Fibroblast of villous mesenchyme (primary cell): ENCODE data around the gene HAP1. TPM values are rescaled to one million over a fixed set of nuclear protein-coding genes. Genes with fewer than 3 reads are reported as not detected.

Experiments
- DNase-seq: peaks from one replicate; pipeline ENCODE4 v3.0.0-alpha.2; 2010; ENCODE audit warnings: low read depth
- H3K4me3 ChIP-seq: 2 replicates; pipeline ENCODE4 v1.5.1; 2011; ENCODE audit warnings: low read depth, mild to moderate bottlenecking, low read length
- total RNA-seq: library from RNA; depleted of rRNA; stranded (reverse); fragments of >200 nt; gene quantifications from 2 replicates; pipeline ENCODE4 v1.2.3, GENCODE V29; 2012
- TF ChIP-seq, protein P1 (sequence below): IDR thresholded peaks from 2 replicates; pipeline ENCODE4 v1.5.1; 2012; ENCODE audit warnings: low read depth, mild to moderate bottlenecking, low read length; ENCODE audit not compliant: insufficient read depth

HAP1 gene
- total RNA-seq, 1 donor = under 0.01 TPM

DNA sequence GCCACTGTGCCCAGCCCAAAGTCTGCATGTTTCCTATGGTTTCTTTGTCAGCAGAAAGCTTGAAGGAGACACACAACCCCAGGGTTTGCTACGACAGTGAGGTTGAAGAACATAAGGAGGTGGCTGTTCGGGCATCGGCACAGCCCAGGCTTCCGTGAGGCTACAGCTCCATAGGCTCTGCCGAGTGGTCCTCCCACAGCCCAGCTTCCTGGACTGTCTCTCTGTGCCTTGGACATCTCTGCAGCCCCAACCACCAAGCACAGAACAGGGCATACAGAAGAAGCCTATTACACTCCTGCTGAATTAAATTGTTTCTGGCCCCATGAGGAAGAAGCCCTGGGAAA, 3.2 kb upstream of the HAP1 start:
- TF ChIP-seq, protein P1, sequence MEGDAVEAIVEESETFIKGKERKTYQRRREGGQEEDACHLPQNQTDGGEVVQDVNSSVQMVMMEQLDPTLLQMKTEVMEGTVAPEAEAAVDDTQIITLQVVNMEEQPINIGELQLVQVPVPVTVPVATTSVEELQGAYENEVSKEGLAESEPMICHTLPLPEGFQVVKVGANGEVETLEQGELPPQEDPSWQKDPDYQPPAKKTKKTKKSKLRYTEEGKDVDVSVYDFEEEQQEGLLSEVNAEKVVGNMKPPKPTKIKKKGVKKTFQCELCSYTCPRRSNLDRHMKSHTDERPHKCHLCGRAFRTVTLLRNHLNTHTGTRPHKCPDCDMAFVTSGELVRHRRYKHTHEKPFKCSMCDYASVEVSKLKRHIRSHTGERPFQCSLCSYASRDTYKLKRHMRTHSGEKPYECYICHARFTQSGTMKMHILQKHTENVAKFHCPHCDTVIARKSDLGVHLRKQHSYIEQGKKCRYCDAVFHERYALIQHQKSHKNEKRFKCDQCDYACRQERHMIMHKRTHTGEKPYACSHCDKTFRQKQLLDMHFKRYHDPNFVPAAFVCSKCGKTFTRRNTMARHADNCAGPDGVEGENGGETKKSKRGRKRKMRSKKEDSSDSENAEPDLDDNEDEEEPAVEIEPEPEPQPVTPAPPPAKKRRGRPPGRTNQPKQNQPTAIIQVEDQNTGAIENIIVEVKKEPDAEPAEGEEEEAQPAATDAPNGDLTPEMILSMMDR = no peak
- H3K4me3 ChIP-seq = no peak overlapping the region
- DNase-seq = no peak

DNA sequence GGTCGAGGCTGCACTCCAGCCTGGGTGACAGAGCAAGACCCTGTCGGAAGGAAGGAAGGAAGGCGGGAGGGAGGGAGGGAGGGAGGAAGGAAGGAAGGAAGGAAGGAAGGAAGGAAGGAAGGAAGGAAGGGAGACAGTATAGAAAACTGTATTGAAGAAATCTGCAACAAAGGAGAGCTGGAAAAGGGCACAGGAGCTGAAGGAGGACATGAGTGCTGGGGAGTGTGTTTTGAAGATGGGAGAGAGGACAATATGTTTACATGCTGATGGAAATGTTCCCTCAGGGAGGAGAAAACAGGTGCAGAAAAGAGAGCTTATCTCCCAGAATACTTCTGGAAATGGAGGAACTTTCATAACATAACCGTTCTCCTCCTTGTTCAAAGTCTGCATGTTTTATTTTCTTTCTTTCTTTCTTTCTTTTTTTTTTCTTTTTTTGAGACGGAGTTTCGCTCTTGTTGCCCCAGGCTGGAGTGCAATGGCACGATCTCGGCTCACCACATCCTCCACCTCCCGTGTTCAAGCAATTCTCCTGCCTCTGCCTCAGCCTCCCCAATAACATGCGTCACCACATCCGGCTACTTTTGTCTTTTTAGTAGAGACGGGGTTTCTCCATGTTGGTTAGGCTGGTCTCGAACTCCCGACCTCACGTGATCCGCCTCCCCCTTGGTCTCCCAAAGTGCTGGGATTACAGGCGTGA, 2.7 kb upstream of the HAP1 start:
- no peak for DNase-seq

DNA sequence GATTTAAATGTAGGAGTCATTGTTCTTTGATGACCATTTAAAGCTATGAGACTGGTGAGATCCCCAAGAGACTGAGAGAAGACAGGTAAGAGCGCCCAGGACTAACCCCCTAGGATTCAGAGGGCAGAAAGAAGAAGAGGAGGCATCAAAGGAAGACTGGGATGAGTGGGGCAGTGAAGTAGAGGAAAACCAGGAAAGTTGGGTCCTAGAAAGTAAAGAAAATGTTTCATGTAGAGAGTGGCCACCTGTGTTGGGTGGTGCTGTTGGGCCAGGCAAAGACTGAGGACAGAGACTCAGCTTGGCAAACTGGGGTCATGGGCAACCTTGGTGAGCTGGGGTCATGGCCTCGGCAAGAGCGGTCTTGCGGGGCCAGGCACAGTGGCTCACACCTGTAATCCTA, 1.3 kb upstream of the HAP1 start:
- TF ChIP-seq, protein P1 = no peak
- DNase-seq = no peak
- H3K4me3 ChIP-seq = no peak overlapping the region

More for the DNA sequence above, 2.7 kb upstream of the HAP1 start:
- no peak overlapping the region for H3K4me3 ChIP-seq
- TF ChIP-seq, protein P1 = no peak

DNA sequence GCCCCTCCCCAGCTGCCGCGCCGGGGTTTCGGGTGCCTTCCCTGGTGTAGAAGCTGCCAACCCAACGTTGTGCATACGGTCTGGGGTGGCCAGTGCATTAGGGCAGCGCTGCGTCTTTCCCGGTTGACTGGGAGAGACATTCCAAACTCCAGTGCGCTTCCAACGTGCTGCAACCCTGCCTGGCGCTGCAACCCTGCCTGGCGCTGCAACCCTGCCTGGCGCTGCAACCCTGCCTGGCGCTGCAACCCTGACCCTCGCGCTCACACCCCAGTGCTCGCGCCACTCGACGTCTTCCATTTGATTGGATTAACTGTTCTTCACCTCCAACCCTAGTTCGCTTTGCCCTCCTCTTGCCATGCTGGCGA, 488 bp upstream of the HAP1 start:
- peak; percentile 27 for DNase-seq
- peak overlapping the region; percentile 61 for H3K4me3 ChIP-seq
- TF ChIP-seq, protein P1 = no peak

DNA sequence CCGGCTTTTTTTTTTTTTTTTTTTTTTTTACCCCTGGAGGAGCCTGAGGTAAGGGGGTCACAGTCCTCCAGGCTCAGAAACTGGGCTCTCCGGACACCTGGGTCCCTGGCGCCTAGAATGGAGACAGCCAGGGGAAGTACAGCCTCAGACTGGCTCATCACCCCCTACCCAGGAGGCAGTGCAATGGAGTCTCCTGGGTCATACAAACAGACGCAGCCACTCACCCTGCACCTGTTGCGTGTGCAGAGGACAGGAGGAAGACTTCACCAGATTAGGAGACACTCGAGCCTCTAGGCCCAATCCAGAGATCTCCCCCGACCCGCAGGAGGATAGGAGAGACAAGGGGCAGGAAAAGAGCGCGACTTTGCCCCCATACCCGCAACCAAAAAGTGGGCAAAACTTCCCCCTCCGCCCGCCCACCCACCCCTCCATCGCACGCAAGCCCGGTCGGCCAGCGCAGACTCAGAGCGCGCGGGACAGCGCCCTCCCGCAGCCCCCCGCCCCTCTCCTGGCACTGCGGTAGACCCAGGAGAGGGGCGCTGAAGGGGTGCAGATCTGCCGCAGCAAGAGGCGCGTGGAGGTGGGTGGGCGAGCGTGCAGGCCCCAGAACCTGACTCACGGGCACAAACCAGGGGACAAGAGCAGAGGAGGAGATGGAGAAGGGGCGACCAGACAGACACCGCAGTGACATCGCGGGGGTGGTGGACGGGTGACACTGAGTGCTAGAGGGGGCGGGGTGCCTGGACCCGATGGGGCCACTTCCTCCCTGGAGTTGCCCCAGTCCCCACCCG, 900 bp downstream of the HAP1 start:
- peak overlapping the region; percentile 61 for H3K4me3 ChIP-seq
- no peak for DNase-seq
- TF ChIP-seq, protein P1 = no peak

DNA sequence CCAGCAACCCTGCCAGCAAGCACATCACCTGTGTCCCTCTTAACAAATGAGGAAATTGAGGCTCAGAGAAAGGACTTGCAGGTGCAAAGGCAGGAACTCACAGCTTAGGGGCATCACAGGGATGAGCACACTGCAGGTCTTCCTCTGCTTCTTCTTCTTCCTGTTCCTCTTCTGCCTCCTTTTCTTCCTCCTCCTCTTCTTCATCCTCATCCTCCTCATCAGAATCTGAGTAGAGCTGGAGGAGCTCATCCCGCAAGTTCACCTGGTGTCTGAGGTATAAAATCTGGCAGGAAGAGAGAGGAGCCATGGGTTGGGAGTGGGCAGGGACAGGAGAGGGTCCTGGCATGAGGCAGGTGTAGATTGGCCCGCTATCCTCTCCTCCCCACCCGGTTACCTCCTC, 2.6 kb downstream of the HAP1 start:
- no peak overlapping the region for H3K4me3 ChIP-seq
- TF ChIP-seq, protein P1 = no peak
- no peak for DNase-seq

DNA sequence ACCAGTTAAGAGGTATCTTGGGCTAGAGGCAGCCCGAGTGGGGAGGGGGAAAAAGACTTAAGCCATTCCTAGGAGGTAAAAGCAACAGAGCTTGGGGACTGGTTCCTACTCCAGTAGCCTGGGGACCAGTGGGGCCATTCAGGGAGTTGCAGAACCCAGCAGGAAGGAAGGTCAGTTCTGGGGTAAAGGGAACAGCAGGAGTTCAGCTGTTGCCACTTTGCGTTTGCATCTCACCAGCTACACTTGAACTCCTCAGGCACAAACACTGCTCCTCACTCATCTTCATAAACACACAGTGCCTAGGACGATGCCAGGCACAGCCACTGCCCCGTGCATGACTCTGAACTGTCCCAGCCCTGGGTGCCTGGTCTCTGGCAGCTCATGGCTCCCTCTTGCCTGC, 4.0 kb downstream of the HAP1 start:
- H3K4me3 ChIP-seq = no peak overlapping the region
- TF ChIP-seq, protein P1 = no peak
- DNase-seq = no peak
